Fibroblast of skin of abdomen (primary cell): ENCODE measurements around the gene GNG14.
A peak's percentile ranks its signal among the peaks of the same experiment; 100 is the strongest.
"Not testable (repeated sequence)": the region's sequence is repeated elsewhere in the genome, so short reads cannot be mapped to it uniquely, and the experiment has no call there.

Experiments used
- DNase-seq: peaks from one replicate; pipeline ENCODE4 v3.0.0-alpha.2; 2013

Gene GNG14

GRCh38 chr19:12667731-12668302, 20.0 kb upstream of the GNG14 start:
- DNase-seq = no peak

DNA sequence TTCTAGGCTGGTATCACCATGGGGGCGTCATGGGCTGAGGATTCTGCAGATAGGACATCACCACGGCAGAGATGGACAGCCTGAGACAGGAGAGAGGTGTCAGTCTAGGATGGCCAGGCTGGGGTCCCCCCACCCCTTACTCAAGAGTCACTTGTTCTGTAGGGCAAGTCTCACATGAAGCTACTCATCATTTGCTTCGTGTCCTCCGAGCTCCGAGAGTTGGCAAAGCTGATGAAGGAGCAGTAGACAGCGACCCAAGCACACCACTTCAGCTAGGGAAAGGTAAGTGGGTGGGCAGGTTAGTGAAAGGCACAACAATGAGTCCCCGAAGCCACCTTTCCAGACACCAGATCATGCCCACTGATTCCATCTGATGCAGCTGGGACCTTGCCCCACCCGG, 19.5 kb upstream of the GNG14 start:
- no peak for DNase-seq

- DNase-seq = peak; percentile 27
These were observed 18.9 kb upstream of the GNG14 start for GRCh38 chr19:12668932-12669269.

GRCh38 chr19:12669270-12670158, 18.3 kb upstream of the GNG14 start:
- peak; percentile 78 for DNase-seq

- no peak for DNase-seq
These were observed 17.5 kb upstream of the GNG14 start for GRCh38 chr19:12670159-12670928.

DNA sequence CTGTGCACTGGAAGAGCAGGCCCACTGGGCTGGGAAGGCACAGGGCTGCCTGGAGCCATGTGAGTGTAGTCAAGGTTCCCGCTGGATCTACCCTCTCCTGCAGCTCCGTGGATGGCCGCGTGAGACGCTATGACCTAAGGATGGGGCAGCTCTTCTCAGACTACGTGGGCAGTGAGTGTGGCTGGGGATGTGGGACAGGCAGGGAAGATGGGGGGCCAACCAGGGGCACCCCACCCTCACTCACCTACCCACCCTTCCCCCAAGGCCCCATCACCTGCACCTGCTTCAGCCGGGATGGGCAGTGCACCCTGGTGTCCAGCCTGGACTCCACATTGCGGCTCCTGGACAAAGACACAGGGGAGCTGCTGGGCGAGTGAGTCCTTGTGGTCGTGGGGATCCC, 15.1 kb upstream of the GNG14 start:
- DNase-seq = no peak

DNA sequence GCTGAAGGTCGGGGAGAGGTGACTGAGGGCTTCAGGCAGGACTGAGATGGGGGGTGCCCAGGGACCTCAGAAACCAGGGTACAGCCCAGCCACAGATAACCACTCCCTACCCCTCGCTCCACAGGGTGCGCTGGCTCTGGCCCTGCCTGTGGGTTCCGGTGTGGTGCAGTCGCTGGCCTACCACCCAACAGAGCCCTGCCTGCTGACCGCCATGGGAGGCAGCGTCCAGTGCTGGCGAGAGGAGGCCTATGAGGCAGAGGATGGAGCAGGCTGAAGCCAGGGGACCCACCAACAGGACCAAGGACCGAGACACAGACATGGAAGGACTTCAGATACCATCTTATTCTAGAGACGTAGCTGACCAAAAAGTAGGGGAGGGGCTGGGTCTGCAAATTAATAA, 12.4 kb upstream of the GNG14 start:
- DNase-seq = no peak

DNA sequence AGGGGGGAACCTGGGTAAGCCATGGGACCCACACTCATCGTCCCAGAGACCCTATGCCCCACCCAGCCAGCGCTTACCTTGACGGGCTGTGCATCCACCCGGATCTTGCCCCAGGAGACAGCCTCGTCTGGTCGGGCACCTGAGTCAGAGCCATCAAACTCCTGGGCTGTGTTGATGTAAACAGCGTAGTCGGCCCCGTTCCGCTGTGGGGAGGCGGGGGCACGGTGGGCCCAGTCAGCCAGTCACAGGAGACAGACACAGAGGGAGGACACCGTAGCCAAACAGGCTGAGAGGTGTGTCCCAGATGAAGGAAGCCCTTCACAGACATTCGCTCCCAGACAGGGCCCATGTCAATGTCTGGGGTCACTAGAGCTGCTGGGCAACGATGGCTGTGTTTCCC, 11.9 kb upstream of the GNG14 start:
- DNase-seq = no peak

DNA sequence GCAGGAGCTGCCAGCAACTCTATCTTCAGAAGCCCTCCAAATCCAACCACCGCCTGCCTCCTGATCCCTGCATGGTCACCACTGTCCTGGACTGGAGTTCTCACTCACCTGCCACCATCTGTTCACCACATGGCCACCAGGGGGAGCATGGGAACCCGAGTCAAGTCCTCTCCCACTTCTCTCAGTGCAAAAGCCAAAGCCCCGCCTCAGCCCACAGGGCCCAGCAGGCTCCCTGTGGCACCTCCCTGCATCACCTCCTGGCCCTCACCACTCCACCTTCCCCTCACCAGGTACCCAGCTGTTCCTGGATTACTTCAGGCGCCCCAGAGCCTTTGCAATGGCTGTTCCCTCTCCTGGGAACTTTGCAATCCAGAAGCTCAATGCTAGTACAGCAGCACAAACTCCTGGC, 11.4 kb upstream of the GNG14 start:
- DNase-seq = peak; percentile 65

- DNase-seq = no peak
These were observed 10.9 kb upstream of the GNG14 start for GRCh38 chr19:12676928-12677327.

DNA sequence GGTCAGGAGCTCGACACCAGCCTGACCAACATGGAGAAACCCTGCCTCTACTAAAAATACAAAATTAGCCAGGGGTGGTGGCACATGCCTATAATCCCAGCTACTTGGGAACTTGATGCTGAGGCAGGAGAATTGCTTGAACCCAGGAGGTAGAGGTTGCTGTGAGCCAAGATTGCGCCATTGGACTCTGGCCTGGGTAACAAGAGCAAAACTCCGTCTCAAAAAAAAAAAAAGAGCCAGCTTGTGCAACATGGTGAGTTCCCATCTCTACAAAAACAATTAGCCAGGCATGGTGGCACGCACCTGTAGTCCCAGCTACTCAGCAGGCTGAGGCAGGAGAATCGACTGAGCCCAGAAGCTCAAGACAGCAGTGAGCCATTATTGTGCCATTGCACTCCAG, 9.8 kb upstream of the GNG14 start:
- not testable (repeated sequence) for DNase-seq

DNA sequence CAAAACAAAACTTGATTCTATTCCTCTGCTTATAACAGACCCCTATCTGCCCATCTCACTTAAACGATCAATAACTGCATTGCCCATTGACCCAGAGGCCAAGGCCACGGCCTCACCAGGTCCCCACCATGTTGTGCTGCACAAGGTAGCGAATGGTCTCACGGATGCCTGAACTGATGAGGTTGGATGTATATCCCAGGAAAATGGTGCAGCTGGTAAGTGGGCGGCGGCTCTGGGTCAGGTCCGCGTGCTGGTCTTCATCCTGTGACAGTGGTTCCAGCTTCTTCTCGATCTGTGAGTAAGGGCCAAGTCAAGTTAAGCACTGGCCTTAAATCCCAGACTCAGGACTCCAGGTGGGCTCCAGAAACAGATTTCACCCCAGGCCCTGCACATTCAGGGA, 7.8 kb upstream of the GNG14 start:
- DNase-seq = no peak

- peak; percentile 98 for DNase-seq
These were observed 6.5 kb upstream of the GNG14 start, which contains the start of gene DHPS for GRCh38 chr19:12681074-12681987. Gene DHPS (minus strand): TSS chr19:12681880. CDS start chr19:12681766, 114 bp downstream.

DNA sequence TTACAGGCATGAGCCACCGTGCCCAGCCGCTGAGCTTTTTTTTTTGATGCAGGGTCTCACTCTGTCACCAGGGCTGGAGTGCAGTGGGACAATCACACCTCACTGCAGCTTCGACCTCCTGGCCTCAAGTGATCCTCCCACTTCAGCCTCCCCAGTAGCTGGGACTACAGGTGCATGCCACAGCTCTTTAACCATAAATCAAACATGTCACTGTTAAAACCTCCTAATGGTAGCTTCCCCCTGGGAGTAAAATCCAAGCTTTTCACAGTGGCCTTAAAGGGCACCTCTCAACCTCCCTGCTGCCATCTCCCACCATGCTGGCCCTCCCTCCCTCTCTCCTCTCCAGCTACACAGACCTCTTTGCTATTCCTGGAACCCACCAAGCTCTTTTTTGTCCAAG, 2.0 kb upstream of the GNG14 start:
- DNase-seq = no peak

- DNase-seq = no peak
These were observed 1.2 kb downstream of the GNG14 start for GRCh38 chr19:12689012-12689411.

DNA sequence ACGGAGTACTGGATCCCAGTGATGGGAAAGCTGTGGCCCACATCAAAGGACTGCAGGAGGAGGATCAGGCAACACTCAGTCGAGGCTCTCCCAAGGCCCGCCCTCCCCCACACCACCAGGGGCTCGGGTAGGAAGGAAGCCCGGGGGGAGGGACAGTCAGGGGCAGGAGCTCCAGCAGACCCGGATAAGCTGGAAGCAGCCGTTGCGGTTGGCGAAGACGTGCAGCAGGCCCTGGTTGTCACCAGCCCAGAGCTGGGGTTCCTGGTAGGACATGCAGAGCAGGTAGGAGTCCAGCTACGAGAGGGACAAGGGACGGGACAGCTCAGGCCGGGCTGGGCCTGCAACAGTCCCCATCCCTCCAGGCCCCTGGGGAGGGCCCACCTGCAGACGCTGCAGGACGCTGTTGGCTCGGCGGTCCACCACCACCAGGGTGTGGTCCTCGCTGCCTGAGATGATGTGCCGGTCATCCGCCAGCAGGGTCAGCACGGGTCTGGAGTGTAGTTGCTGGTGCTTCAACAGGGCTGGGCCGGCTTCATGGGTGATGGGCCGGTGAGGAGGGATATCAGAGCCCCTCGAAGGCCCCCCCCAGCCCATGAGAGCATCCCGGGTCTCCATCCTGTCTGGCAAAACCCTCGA, 1.9 kb downstream of the GNG14 start:
- DNase-seq = no peak

DNA sequence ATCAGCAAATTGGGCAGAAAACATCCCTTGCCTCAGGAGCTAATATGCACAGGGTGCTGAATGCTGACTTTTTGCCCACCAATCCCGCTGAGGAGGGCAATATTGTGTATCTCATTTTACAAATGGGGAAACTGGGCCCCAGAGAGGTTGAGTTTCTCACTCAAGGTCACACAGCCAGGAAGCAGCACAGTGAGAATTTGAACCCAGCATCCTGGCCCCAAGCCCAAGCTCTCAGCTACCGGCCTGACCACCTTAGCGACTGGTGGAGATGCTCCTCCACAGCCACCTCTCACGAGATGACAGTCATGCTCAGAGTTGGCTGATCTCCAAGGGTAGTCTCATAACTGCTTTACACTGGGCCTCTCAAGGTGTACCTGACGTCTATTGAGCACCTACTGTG, 5.2 kb downstream of the GNG14 start:
- no peak for DNase-seq

DNA sequence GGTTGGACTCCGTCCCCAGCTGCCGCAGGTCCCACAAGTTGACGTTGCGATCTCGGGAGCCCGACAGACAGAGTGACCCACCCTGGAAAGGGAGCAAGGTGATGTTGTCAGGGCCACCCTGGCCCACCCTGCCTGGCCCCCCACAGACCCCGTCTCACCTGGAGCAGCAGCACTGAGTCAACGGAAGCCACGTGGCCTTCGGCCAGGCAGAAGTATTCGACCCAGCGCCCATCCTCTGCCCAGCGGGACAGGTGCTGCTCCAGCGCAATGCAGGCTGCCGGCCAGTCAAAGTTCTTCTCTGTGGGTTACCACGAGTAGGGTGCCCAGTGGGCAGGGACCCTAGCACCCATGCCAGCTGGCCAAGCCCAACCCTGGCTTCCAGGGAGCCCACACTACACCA, 6.8 kb downstream of the GNG14 start:
- no peak for DNase-seq

- DNase-seq = no peak
These were observed 7.3 kb downstream of the GNG14 start for GRCh38 chr19:12695096-12695495.

- DNase-seq = no peak
These were observed 7.7 kb downstream of the GNG14 start for GRCh38 chr19:12695514-12695913.

DNA sequence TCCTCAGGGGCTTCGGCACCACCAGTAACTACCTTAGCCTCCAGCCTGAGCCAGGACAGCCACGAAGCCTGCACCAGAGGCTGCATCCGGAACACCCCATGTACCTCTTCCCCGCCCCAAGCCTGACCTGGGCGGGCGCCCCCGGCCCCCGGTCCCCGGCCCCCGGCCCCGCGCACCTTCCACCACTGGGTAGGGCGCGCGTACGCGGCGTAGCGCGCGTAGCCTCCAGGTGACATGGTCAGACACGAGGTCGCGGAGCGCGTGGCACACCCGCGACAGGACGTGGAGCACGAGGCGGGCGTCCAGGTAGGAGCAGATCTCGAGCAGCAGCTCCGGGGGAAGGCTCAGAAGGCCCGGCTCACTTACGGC, 8.2 kb downstream of the GNG14 start:
- no peak for DNase-seq
